Activated naive CD8-positive, alpha-beta T cell treated with anti-CD3 and anti-CD28 coated beads, Interleukin-2, amount 50 U/mL, for 24 hours (primary cell): Measurements from ENCODE around the gene KIF1C.

Experiments used
- ATAC-seq: fragments of 150-1000 bp; cut with Tn5 transposase; one replicate; pipeline ENCODE4 v1.10.0; 2021
- DNase-seq: peaks from one replicate; pipeline ENCODE4 v3.0.0; 2021
- H3K27ac Mint-ChIP-seq: one replicate; pipeline ENCODE4 v1.8.0; 2021; ENCODE audit warnings: mild to moderate bottlenecking, mixed read lengths
- H3K27me3 Mint-ChIP-seq: one replicate; pipeline ENCODE4 v1.8.0; 2021; ENCODE audit warnings: mixed read lengths
- H3K36me3 Mint-ChIP-seq: one replicate; pipeline ENCODE4 v1.8.0; 2021; ENCODE audit warnings: low read depth, mixed read lengths
- H3K4me1 Mint-ChIP-seq: one replicate; pipeline ENCODE4 v1.8.0; 2021; ENCODE audit warnings: mixed read lengths
- H3K4me3 Mint-ChIP-seq: one replicate; pipeline ENCODE4 v1.8.0; 2021; ENCODE audit warnings: mild to moderate bottlenecking, moderate library complexity, mixed read lengths
- H3K9me3 Mint-ChIP-seq: one replicate; pipeline ENCODE4 v1.8.0; 2021; ENCODE audit warnings: mixed read lengths

The KIF1C gene

DNA sequence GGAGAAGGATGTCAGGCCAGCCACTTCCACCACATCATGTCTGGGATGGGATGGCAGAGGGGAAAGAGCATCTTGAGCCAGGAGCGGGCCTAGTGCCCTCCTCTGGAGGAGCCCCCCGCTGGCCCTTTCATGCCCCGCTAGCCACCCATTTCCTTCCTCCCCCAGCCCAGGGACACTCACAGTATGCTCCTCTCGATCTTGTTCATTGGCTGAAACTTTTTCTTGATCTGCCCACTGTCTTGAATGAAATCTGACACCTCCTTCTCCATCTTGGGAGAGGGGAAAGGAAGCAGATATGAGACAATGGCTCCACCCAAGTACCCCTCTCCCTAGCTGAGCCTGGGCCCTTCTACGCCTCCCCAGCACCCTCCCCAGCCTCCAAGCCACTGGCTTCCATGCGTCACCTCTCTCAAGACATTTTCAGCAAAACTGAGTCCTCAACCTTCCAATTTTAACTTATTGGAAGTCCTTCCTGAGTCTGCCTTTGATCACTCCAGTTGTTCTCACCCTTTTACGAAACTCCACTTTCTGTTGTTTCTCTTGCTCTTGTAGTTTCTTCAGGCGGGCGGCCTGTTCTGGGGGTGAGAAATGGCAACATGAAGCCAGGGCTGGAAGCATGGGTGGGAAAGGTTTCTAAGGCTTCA is 37.3 kb upstream of the KIF1C start:
- peaks cover 6% of the 10 kb centered on the region for H3K4me1 Mint-ChIP-seq
- no peak for DNase-seq
- H3K36me3 Mint-ChIP-seq: peaks cover 9% of the 10 kb centered on the region
- no peak overlapping the region for H3K4me3 Mint-ChIP-seq
- no peaks in the 10 kb centered on the region for H3K9me3 Mint-ChIP-seq
- no peak overlapping the region for H3K27ac Mint-ChIP-seq
- H3K27me3 Mint-ChIP-seq: no peaks in the 10 kb centered on the region
- no peak for ATAC-seq

DNA sequence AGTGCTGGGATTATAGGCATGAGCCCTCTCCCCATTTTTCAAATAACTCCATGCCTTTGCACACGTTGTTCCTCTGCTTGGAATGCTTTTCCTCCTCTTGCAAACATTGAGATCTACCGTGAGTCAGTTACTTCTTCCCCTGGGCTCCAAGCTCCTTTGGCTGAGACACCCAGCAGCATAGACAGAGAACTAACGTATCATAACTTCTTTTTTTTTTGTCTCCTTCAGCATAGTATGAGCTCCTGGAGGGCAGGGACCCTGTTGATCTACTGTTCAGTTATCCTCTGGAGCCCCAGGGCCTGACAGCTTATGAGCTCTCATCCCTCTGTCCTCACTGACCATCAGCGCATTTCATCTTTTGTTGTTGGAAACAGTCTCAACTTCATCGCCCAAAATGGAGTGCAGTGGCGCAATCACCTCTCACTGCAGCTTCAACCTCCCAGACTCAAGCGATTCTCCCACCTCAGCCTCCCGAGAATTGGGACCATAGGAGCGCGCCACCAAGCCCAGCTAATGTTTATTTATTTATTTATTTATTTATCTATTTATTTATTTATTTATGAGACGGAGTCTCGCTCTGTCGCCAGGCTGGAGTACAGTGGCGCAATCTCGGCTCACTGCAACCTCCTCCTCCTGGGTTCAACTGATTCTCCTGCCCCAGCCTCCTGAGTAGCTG is 32.3 kb upstream of the KIF1C start:
- DNase-seq: no peak
- Mint-ChIP-seq H3K4me1 (peaks cover 33% of the 10 kb centered on the region), H3K27me3 (peaks cover 4% of the 10 kb centered on the region), H3K4me3 (peak overlapping the region; percentile 46), H3K36me3 (peaks cover 24% of the 10 kb centered on the region), H3K27ac (no peak overlapping the region), H3K9me3 (no peaks in the 10 kb centered on the region)
- no peak for ATAC-seq

- Mint-ChIP-seq H3K36me3 (peaks cover 33% of the 10 kb centered on the region), H3K27ac (no peak overlapping the region), H3K9me3 (no peaks in the 10 kb centered on the region), H3K4me1 (peaks cover 42% of the 10 kb centered on the region), H3K4me3 (no peak overlapping the region), H3K27me3 (peaks cover 4% of the 10 kb centered on the region)
- peak; percentile 78 for ATAC-seq
- peak; percentile 89 for DNase-seq
Observed at GRCh38 chr17:4966844-4967538, 30.8 kb upstream of the KIF1C start.

GRCh38 chr17:4967539-4968485 is 29.9 kb upstream of the KIF1C start, which contains the start of gene SPAG7:
Gene SPAG7, minus strand, starts transcription at chr17:4967817. Its CDS starts 13 bp downstream, at chr17:4967804.
- Mint-ChIP-seq H3K36me3 (peaks cover 38% of the 10 kb centered on the region), H3K27me3 (peaks cover 4% of the 10 kb centered on the region), H3K4me3 (no peak within 1 kb of the TSS), H3K4me1 (peaks cover 42% of the 10 kb centered on the region), H3K27ac (no peak within 1 kb of the TSS), H3K9me3 (no peaks in the 10 kb centered on the region)
- ATAC-seq (peak; percentile 47), DNase-seq (peak; percentile 95)

- ATAC-seq: no peak
- Mint-ChIP-seq H3K36me3 (peaks cover 39% of the 10 kb centered on the region), H3K9me3 (no peaks in the 10 kb centered on the region), H3K27ac (no peak overlapping the region), H3K27me3 (peaks cover 4% of the 10 kb centered on the region), H3K4me3 (no peak overlapping the region), H3K4me1 (peaks cover 42% of the 10 kb centered on the region)
- DNase-seq: peak; percentile 58
Observed at GRCh38 chr17:4968486-4969046, 29.2 kb upstream of the KIF1C start.

DNA sequence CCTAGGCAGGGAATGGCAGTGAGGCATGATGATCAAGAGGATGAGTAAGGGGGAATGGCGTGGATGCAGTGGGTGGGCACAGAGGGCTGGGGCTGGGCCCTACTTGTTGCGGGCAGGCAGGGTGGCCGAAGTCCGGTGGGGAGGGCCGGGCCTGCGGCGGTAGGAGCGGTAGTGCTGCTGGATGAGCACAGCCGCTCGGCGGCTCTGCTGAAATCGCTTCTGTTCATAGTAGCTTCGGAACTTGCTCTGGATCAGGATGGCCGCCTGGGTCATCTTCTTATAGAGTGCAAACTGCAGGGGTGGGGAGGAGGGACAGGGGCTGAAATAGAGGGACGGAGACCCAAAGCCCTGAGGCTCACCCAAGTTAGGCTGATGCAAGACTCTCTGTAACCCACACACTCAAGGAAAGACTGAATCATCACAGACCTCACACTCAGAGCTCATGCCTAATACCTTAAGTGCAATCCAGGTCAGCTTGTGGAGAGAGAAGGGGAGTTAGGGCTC is 28.7 kb upstream of the KIF1C start:
- Mint-ChIP-seq H3K9me3 (no peaks in the 10 kb centered on the region), H3K27me3 (peaks cover 4% of the 10 kb centered on the region), H3K27ac (no peak overlapping the region), H3K4me3 (no peak overlapping the region), H3K4me1 (peaks cover 44% of the 10 kb centered on the region), H3K36me3 (peaks cover 43% of the 10 kb centered on the region)
- DNase-seq: peak; percentile 64
- peak; percentile 48 for ATAC-seq

GRCh38 chr17:4969551-4970173 is 28.1 kb upstream of the KIF1C start:
- DNase-seq: peak; percentile 62
- H3K4me1 Mint-ChIP-seq: peaks cover 44% of the 10 kb centered on the region
- no peak overlapping the region for H3K4me3 Mint-ChIP-seq
- H3K27ac Mint-ChIP-seq: no peak overlapping the region
- peaks cover 47% of the 10 kb centered on the region for H3K36me3 Mint-ChIP-seq
- no peaks in the 10 kb centered on the region for H3K9me3 Mint-ChIP-seq
- peaks cover 4% of the 10 kb centered on the region for H3K27me3 Mint-ChIP-seq
- peak; percentile 31 for ATAC-seq

GRCh38 chr17:4970273-4970672 is 27.5 kb upstream of the KIF1C start:
- Mint-ChIP-seq H3K4me3 (no peak overlapping the region), H3K9me3 (no peaks in the 10 kb centered on the region), H3K27me3 (peaks cover 4% of the 10 kb centered on the region), H3K4me1 (peaks cover 41% of the 10 kb centered on the region), H3K36me3 (peaks cover 50% of the 10 kb centered on the region), H3K27ac (no peak overlapping the region)
- no peak for ATAC-seq
- no peak for DNase-seq

- DNase-seq (no peak), ATAC-seq (no peak)
- Mint-ChIP-seq H3K4me3 (no peak overlapping the region), H3K4me1 (peaks cover 34% of the 10 kb centered on the region), H3K36me3 (peaks cover 47% of the 10 kb centered on the region), H3K9me3 (no peaks in the 10 kb centered on the region), H3K27ac (peak overlapping the region; percentile 35), H3K27me3 (peaks cover 4% of the 10 kb centered on the region)
Observed at GRCh38 chr17:4971826-4972225, 25.9 kb upstream of the KIF1C start.

DNA sequence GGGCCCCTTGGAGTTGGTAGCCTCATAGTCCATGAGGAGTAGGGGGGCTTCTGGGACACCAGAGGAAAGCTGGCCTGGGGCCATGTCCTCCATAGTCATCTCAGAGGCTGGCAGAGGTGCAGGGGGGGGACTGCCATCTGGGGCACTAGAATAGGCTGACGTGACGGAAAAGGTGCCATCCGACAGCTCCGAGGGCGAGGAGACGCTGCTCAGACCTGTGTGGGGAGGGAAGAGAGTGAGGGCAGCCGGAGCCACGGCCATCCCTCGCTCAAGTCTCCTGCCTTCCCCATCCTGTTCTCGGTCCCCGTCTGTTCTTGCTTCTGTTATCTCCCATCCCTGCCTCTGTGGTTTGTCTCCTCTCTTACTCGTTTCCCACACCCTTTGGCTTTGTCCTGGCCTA is 25.4 kb upstream of the KIF1C start:
- peak overlapping the region; percentile 53 for H3K27ac Mint-ChIP-seq
- H3K4me3 Mint-ChIP-seq: no peak overlapping the region
- peaks cover 48% of the 10 kb centered on the region for H3K36me3 Mint-ChIP-seq
- H3K4me1 Mint-ChIP-seq: peaks cover 34% of the 10 kb centered on the region
- H3K9me3 Mint-ChIP-seq: no peaks in the 10 kb centered on the region
- no peak for ATAC-seq
- peaks cover 4% of the 10 kb centered on the region for H3K27me3 Mint-ChIP-seq
- DNase-seq: no peak

DNA sequence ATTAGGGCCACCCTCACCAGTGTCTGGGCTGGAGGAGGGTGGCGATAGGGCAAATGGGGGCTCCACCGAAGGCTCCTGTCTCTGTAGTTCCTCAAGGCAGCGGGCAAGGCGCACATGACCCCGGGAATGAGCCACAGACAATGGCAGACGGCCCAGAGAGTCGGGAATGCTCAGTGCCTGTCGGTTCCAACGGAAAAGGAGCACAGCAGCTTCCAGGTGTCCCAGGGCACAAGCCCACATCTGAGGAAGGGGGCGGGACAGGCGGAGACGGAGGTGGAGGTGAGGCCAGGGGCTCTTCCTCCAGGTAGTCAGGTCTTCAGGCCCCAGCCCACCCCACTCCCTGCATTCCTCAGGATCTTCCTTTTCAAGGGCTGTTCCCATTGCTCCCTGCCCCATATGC is 25.0 kb upstream of the KIF1C start:
- H3K36me3 Mint-ChIP-seq: peaks cover 50% of the 10 kb centered on the region

DNA sequence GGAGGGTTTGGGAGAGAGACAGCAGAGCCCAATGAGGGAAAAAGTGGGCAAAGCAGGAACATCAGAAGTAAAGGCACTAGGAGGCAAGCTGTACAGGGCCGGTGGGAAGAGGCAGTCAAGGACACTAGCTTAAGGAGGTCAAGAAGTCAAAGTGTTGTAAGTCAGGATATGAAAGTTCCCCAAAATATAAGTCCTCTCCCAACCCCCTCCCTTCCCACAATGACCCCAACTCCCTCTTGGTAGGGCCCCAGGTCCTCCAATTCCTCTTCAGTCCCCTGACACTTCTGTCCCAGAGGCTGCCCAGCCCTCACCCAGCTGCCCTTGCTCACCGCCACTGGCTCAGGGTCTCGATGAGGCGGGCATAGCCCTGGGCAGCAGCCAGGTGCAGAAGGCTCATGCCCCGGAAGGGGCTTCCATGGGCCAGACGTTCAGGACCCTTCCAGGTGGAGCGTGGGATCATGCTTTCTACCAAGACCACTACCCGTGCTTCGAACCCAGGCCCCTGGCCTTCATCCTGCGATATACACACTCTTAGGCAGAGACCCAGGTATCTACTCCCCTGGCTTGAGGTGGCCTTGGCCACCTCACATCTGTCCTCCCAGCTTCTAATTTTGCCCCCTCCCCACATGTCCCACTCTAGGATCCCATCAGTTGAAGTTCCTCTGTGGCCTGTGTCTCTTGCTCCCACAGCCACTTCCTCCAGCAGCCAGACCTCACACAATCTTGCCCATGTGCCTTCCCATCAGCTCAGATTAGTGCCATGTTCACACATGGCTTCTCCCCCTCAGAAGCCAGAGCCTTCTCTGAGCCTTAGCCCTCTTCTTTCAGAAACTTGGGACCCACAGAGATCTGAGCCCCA is 24.3 kb upstream of the KIF1C start:
- Mint-ChIP-seq H3K9me3 (no peaks in the 10 kb centered on the region), H3K27ac (peak overlapping the region; percentile 62), H3K27me3 (peaks cover 4% of the 10 kb centered on the region), H3K4me1 (peaks cover 34% of the 10 kb centered on the region), H3K4me3 (no peak overlapping the region), H3K36me3 (peaks cover 51% of the 10 kb centered on the region)
- DNase-seq: no peak
- no peak for ATAC-seq

More for the DNA sequence above, 25.0 kb upstream of the KIF1C start:
- H3K4me3 Mint-ChIP-seq: no peak overlapping the region
- peaks cover 4% of the 10 kb centered on the region for H3K27me3 Mint-ChIP-seq
- H3K4me1 Mint-ChIP-seq: peaks cover 34% of the 10 kb centered on the region
- H3K27ac Mint-ChIP-seq: peak overlapping the region; percentile 53
- no peaks in the 10 kb centered on the region for H3K9me3 Mint-ChIP-seq
- no peak for ATAC-seq
- DNase-seq: no peak
